G401.6 (cell line): ENCODE data around the gene FNBP1.
"Not testable (repeated sequence)": the region's sequence is repeated elsewhere in the genome, so short reads cannot be mapped to it uniquely, and the experiment has no call there.

ENCODE experiments used
- FAIRE-seq: peaks from 2 replicates; lab custom pipeline; 2012; peaks lifted over from hg19 to GRCh38; lab: Jason Lieb, UNC

The FNBP1 gene

DNA sequence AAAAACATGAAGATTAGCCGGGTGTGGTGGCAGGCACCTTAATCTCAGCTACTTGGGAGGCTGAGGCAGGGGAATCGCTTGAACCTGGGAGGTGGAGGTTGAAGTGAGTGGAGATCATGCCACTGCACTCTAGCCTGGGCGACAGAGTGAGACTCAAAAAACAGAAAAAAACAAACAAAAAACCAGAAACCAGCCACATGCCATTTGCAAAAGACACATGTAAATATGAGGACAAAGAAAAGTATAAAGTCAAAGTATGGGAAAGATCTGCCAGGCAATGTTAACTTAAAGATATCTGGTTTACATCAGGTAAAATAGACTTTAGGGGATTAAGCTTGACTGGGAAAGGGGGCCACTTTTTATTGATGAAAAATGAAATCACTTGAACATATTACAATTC is 90.7 kb downstream of the FNBP1 start:
- FAIRE-seq: no peak

DNA sequence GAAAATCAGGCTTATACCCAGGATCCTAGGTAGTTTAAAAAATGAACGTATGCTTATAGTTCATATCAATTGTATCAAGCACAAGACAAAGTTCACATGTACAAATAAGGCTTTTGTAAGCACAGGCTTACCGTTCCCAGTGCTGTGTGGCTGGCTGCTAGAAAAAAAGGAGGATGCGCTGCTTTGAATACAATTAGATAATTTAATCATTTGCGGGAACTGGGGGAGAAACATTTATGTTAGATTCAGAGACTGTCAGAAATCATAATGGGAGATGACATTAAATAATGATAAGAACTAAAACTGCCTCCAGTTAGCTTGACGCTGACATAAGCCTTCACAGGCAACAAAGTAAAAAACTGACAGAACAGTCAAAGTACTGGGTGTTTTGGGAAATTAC is 93.2 kb downstream of the FNBP1 start:
- FAIRE-seq: no peak

DNA sequence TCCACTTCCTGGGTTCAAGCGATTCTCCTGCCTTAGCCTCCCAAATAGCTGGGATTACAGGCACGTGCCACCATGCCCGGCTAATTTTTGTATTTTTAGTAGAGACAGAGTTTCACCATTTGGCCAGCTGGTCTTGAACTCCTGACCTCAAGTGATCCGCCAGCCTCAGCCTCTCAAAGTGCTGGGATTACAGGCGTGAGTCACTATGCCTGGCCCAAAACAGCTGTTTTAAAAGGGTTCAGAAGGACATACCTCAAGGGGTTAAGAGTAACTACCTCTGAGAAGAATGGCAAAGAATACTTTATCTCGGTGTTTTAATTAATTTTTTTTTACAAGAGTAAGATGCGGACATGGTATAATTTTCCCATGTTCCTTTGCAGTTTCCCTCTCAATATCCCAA is 94.4 kb downstream of the FNBP1 start:
- FAIRE-seq: not testable (repeated sequence)

DNA sequence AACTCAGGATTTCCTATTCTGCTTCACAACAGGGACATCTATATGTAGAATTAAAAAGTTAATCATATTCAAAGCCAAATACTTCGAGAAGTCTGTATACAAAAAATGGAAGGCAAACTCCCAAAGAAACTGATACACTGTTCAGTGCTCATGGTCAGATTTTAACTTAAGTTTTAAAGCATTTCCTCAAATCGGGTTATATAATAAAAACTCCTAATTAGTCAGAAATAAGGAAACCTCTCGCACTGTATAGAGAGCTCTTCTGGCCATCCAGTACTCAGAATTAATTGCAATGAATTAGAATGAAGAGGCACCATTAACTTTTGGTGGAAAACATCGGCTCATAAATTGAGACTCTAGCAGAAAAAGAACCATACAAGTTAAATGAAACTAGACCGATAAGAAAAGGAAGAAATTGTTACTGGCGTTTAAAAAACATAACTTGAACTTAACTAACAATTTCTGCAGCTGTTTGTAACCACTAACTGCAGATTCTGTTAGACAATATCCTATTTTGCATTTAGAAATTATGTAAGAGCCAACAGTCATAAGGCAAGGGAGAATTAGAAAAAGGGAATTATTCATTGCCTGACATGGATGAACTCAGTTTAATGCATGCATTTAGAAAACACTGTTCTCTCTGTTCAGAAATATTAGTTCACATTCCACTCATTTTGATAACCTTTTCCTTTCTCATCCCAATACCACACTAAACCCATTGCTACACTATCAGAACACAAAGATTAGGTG is 96.6 kb downstream of the FNBP1 start:
- no peak for FAIRE-seq

DNA sequence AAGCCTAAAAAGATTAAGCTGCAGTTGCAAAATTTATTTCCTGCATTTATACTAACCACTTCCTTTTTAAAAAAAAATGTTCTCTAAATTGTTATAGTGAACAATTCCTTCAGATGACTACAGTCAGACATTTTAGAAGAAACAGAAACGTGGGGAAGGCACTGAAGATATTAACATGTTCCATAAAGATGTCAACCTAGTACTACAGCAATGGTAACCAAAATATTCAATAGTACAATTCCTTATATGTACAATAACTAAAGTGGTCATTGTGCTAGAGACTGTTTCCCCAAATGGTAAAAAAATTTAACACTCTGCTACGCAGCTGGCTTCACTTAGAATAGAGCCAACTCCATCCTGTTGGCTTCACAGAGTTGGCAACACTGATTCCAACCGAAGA is 97.7 kb downstream of the FNBP1 start:
- no peak for FAIRE-seq

DNA sequence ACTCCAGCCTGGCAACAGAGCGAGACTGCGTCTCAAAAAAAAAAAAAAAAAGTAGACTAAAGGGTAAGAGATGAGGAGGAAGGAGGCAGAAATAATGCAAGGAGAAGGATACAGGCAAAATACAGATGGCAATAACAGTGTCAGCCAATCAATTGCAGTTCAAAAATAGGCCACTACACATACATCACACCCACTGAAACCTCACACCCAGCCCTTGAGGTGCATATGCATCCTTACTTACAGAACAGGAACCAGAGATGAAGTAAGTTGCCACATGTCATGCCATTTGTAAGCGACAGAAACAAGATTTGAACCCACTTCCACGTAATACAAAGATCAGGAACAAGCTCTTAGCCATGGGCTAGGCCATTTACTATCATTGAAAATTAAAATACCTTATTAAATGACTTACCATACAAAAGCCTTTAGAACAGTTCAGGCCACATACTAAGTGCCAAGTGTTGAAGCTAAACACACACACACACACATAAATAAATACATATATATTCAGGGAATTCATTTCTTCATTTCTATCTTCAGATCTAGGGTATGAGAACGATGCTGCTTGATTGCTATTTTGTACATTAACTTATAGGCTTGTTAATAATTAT is 98.4 kb downstream of the FNBP1 start:
- FAIRE-seq: no peak

DNA sequence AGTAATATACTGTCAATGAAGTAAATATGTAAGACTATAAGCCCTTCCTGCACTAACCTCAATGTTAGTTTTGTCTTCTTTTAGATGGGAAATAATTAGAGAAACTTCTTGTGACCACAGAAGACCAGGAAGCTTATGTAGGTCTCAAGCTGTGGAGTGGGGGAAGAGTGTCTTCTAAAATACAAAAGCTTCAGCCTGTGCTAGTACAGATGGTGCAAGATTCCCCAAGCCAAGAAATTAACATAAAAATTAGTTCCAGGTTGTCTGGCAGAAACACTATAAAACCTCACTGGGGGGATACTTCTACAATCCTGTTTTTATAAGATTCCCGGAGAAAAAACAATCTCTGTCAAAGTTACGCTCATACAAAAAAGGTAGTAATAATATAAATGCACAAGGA is 103.6 kb downstream of the FNBP1 start:
- no peak for FAIRE-seq

DNA sequence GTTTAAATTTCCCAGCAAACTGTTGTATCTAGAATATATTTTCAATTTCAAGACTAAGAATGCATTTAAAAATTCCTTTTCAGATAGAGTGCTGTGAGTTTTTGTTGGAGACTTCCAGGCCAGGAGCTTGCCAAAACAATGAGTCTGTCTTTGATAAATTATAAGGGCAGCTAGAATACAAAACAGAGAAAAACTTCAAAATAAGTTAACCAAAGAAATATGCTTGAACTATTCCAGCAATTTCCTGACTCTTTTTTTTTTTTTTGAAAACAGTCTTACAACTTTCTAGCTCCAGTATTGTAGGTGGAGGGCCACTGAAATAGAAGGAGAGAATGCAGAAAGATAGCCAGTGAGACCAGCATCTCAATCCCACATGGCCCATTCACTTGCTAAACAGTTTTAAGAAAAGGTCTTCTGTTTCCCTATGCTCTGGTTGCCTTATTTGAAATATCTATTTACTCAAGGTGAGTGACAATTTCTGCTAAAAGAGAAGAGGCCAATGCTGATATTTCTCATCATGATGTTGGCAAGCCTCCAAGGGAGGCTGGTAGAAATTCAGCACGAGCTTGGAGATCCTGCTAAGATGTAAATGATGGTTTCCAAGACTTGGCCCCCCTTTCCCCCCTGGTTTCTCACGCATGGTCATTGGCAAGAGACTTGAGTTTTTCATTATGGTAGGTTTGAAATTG is 104.6 kb downstream of the FNBP1 start:
- FAIRE-seq: no peak

DNA sequence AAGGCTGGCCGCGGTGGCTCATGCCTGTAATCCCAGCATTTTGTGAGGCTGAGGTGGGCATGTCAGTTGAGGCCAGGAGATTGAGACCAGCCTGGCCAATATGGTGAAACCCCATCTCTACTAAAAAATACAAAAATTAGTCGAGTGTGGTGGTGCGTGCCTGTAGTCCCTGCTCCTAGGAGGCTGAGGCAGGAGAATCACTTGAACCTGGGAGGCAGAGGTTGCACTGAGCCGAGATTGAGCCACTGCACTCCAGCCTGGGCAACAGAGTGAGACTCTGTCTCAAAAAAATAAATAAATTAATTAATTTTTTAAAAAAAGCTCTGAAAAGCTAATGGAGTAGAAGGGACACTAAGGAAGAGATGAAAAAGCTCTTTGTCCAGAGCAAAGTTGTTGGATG is 105.1 kb downstream of the FNBP1 start:
- FAIRE-seq: not testable (repeated sequence)

DNA sequence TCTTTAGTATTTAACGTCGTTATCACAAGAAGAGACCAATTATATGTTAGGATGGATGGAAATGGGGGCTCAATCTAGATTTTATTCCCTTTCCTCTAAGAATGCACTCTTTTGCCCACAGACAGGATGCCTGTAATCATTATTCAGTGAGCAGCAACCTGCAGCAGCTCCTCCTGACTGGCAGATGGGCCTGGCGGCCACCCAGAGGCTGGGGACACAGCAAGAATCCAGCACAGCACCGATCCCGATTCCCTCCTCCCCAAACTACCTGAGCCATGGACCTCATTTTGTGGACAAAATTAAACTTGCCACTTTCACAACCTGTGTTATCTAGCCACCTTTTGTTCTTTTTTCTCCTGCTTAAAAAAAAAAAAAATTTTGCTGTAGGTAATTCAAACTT is 106.8 kb downstream of the FNBP1 start:
- FAIRE-seq: no peak

DNA sequence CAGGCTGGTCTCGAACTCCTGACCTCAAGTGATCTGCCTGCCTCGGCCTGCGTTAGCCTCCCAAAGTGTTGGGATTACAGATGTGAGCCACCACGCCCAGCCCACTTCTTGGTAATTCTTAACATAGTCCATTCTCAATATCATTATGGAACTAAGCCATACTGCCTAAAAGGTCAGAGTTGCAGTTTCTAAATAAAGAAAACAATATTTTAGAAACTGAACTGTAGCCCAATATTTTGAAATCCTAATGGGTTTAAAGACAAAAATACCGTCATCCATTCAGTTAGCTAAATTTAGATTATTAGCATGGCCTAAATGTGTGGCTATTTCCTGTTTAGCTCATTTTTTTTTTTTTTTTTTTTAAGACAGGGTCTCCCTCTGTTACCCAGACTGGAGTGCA is 108.2 kb downstream of the FNBP1 start:
- FAIRE-seq: no peak

DNA sequence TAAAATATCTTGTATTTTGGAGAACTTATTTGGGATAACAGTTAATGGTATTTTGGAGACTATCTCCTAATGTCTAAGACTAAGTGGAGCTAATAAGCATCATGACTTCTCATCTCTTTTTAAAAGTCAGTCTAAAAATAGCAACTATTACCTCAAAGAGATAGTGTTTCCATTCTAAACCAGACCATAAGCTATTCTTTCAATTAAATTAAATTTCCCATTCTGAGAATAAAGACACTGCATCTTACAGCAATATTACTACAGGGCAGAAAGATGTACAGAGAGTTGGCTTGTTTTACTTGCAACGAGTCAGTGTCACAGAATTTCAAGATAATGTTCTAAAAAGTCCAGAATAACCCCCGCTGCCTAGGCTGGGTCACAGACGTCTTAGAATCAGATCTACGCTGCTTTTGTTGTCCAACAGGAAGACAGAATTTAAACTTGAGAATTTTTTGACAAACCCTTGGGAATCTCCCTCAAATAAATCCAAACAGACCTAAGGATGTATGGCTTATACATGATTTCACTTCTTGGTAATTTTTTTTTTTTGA is 108.9 kb downstream of the FNBP1 start:
- no peak for FAIRE-seq

DNA sequence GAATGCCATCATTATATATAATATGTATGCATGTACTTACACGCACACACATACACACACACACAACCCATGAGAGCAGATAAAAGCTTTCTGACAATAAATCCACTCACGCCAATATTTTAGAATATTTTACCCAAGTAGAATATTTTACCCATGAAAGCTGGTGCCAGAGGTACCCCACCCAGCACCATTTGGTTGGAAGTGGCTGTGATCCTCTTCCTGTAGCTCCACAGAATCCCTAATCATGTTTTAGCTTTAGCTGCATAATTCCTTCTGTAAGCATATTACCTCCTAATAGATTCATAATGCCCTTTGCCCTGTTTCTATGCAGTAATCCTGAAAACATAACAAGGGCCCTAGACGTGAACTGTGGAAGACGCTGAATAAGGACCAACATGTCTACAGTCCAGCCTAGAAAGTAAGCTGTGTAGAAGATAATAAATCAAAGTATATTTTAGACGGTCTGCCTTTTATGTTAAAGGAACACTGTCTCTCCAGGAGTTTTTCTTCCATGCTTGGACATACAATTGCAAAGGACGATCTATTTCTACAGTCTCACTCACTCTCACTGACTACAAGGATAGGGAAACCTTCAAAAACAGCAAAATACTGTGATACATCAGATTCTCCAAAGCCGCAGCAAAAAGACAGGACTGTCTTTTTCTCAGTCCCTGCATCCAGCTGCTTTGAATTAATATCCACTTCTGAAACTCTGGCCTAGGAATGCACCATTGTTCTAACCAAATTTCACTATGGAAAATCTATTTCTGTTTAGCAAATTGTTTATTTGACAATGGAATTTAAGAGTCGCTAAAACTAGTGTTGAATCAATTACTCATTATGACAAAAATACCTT is 109.6 kb downstream of the FNBP1 start:
- FAIRE-seq: no peak

DNA sequence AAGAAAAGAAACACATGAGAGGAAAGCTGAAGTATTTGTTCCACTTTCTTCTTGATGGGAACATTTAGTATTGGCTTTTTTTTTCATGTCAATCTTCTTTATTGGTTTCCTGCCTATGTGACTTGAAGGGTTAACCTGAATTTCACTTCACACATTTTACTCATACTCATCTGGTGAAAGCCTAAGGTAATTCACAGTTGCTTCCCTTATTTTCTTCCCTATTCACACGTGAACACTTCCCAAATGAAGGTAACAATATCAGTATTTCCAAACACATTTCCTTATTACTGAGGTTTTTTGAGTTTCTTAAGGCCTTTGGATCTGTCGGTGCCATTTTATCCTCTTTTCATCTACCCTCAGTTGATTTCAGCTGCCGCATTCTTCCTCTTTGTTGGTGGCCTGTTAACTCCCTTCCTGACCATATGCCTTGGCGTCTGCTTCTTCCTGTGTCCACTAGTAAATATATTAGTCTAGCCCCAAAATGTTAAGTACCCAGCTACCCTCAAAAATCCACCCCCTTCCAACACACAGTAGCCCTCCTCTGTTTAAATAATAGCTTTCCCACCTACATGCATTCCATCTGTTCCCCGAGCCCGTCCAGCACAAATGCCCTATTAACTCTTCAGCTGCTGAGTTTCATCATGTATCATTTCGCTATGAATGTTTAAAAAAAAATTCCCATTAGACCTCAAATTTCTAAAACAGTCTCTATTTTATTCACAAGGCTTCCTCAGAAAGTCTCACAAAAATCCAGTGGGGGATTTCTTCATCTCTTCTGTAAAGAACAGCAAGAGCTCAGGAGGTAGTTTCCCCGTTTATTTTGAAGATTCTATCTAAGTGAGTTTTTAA is 110.5 kb downstream of the FNBP1 start:
- FAIRE-seq: no peak

DNA sequence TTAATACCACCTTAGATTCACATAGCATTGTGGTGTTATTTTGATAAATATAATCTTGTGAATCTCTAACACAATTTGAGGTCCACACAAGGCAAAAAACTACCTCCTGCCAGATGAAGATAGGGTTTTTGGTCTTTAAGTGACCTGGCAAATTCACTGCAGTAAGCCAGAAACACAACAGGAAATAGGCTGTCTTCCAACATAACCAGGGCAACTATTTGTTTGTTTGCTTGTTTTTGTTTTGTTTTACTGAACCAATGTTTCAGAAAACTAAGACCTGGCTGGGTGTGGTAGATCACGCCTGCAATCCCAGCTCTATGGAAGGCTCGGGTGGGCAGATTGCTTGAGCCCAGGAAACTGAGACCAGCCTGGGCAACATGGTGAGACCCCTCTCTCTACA is 112.2 kb downstream of the FNBP1 start:
- FAIRE-seq: no peak

DNA sequence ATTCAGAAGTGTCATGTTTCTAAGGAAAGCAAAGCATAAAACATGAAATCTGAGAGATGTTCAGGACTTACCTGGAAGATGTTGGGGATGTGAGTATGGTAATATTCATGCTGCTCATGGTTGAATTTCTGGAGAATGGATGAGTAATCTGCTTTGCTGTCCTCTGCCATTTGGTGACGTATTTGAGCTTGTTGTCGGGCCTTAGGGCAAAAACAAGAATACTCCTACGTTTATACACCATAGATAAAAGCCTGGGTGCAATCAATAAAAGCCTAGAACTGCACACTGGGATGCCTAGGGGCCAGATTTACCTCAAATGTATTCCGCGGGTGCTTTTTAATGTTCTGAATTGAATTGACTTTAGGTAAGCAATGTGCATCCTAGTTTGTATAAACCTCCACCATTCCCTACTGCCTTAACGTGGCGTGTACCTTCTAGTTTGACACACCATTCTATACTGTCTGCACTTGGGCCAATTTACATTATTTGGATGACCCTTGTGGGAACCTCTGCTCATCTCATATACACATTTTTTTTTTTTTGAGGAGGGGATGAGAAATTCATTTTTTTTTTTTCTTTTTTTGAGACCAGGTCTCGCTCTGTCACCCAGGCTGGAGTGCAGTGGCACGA is 113.4 kb downstream of the FNBP1 start:
- FAIRE-seq: no peak

DNA sequence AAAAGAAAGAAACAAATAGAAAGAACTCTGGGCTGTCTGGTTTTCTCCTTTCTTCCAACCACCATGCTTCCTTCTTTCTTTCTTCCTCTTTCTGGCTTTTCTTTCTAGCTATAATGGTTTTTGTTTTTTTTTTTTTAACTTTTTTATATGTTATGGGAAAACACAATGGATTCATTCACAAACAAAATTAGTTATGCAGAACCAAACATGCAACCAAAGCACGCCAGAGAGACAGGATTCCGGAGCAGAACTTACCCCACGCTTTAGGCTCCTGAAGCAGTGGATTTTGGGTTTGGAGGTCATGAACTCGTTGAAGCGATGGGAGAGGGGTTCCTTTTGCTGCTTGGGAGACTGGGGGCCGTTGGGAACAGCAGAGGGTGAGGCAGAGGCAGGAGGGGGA is 119.4 kb downstream of the FNBP1 start:
- FAIRE-seq: no peak

DNA sequence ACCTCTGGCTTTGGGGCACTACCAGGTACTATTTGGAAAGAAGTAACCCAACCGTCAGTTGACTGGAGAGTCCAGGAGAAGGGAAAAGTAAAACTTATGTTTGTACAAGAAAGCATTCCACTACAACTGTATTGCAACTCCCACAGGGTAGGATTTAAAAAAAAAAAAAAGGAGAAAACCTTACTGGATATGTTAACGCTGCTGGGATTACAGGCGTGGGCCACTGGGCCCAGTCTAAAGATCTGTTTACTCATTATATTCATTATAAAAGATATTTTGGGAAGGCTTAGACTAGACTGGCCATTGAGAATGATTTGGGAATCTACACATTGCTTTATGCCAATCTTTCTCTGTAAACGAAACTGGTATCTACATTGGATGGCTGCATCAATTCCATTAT is 121.1 kb downstream of the FNBP1 start:
- FAIRE-seq: no peak

DNA sequence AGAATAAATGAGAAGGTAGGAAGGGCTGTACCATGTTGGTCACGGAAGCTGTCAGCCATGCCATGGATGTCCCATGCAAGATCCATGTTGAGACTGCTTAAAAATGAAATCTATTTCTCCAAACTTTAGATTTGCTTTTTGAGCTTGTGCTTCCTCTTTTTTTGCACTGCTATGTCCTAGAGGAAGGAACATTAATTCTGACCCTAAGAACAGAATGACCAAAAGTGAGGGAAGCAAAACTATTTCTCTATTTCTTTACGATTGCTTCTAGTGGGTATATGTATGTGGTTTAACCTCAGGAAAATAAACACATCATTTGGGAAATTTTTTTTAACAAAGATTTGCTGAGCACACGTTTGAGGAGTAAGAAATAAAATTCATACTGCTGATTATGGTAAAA is 123.1 kb downstream of the FNBP1 start:
- no peak for FAIRE-seq

DNA sequence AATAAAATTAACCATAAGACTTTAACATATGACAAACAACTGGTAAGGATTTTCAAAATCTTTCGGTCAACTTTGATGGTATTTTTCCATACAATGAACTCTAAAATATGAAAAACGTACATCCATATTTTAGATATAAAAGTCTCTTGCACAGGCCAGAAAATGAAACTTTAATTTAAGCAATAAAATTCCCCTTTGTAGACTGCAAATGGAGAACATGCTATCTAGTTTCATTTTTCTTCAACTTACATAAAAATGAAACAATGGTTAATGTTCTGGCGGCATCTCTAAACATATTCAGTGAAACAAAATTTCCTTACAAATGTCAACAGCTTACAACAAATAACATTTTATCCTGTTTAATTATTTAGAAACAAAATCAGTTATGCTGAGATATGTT is 123.7 kb downstream of the FNBP1 start:
- no peak for FAIRE-seq
